Lower leg skin (tissue), 4 donors: ENCODE measurements around the gene RPN2. TPM values are rescaled to one million over a fixed set of nuclear protein-coding genes. Genes with fewer than 3 reads are reported as not detected.

Experiments used
- DNase-seq, 2 donors: peaks; one replicate each; pipeline ENCODE4 v3.0.0-alpha.2; 2019; ENCODE audit warnings: low spot score in 2 of 2
- H3K4me3 ChIP-seq: fragments of 200-600 bp; sonication (generic); 2 replicates; pipeline ENCODE4 v1.5.1; 2017; ENCODE audit warnings: mild to moderate bottlenecking, low read depth; ENCODE audit not compliant: poor library complexity, severe bottlenecking
- POLR2A ChIP-seq, 2 donors: fragments of 450-650 bp; IDR thresholded peaks; one replicate each; pipeline ENCODE4 v1.6.1; 2016 to 2017; ENCODE audit warnings: antibody characterized with exemption in 2 of 2, mild to moderate bottlenecking in 1 of 2, moderate library complexity in 1 of 2
- WGBS, 2 donors: methylation state at CpG; one replicate each; pipeline ENCODE4 v1.1.5; 2018; 5-methylcytosine and 5-hydroxymethylcytosine counted together
- intact Hi-C: fragments of 100-400 bp; cut with DNase I; formaldehyde crosslinking; loops from one replicate; pipeline ENCODE4 v1.15.0; 2023; ENCODE audit warnings: low total_unique reads
- total RNA-seq, 4 donors: library from RNA; depleted of rRNA; stranded (reverse); fragments of >200 nt; gene quantifications; one replicate each; pipeline ENCODE4 v1.1.0, GENCODE V29; 2016
- TF ChIP-seq, protein P1 (sequence below), 3 donors: fragments of 450-650 bp; IDR thresholded peaks; one replicate each; pipeline ENCODE4 v1.5.1; 2016; ENCODE audit warnings: antibody characterized with exemption in 3 of 3, mild to moderate bottlenecking in 3 of 3, moderate library complexity in 2 of 3

Gene RPN2
- total RNA-seq, 4 donors from 2014 or later = 76.0 to 128 (median 102) TPM

- peak in 1 of 2 donors; percentile 32 for DNase-seq
- no peak for TF ChIP-seq POLR2A (IDR thresholded peaks at IDR 0.05)
- TF ChIP-seq, protein P1, sequence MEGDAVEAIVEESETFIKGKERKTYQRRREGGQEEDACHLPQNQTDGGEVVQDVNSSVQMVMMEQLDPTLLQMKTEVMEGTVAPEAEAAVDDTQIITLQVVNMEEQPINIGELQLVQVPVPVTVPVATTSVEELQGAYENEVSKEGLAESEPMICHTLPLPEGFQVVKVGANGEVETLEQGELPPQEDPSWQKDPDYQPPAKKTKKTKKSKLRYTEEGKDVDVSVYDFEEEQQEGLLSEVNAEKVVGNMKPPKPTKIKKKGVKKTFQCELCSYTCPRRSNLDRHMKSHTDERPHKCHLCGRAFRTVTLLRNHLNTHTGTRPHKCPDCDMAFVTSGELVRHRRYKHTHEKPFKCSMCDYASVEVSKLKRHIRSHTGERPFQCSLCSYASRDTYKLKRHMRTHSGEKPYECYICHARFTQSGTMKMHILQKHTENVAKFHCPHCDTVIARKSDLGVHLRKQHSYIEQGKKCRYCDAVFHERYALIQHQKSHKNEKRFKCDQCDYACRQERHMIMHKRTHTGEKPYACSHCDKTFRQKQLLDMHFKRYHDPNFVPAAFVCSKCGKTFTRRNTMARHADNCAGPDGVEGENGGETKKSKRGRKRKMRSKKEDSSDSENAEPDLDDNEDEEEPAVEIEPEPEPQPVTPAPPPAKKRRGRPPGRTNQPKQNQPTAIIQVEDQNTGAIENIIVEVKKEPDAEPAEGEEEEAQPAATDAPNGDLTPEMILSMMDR (IDR thresholded peaks at IDR 0.05) = no peak
- intact Hi-C loops = no loop called here
- H3K4me3 ChIP-seq = no peak overlapping the region
- WGBS, 2 donors = 92 to 94% methylated on average over 13 of the region's 13 CpGs
These were observed 22.0 kb downstream of the RPN2 start for GRCh38 chr20:37200926-37201826.

- whole genome bisulfite sequencing, 2 donors = 43 to 53% methylated on average over 2 of the region's 2 CpGs
- no peak overlapping the region for H3K4me3 ChIP-seq
- TF ChIP-seq POLR2A (IDR thresholded peaks at IDR 0.05) = no peak
- TF ChIP-seq, protein P1 (IDR thresholded peaks at IDR 0.05) = no peak
- DNase-seq = no peak
- intact Hi-C loops = no loop called here
These were observed 22.7 kb downstream of the RPN2 start for GRCh38 chr20:37201827-37202162.

- DNase-seq = peak in 1 of 2 donors; percentile 89
- intact Hi-C loops = no loop called here
- 58 to 59% methylated on average over 6 of the region's 6 CpGs for WGBS, 2 donors
- TF ChIP-seq, protein P1 (IDR thresholded peaks at IDR 0.05) = no peak
- no peak for TF ChIP-seq POLR2A (IDR thresholded peaks at IDR 0.05)
- no peak overlapping the region for H3K4me3 ChIP-seq
These were observed 23.3 kb downstream of the RPN2 start for GRCh38 chr20:37202267-37202943.

GRCh38 chr20:37204056-37204455 lies 24.9 kb downstream of the RPN2 start:
- intact Hi-C loops = no loop called here
- DNase-seq = no peak
- WGBS, 2 donors = 66% methylated on average over 3 of the region's 3 CpGs
- no peak overlapping the region for H3K4me3 ChIP-seq
- TF ChIP-seq POLR2A (IDR thresholded peaks at IDR 0.05) = no peak
- TF ChIP-seq, protein P1 (IDR thresholded peaks at IDR 0.05) = no peak

DNA sequence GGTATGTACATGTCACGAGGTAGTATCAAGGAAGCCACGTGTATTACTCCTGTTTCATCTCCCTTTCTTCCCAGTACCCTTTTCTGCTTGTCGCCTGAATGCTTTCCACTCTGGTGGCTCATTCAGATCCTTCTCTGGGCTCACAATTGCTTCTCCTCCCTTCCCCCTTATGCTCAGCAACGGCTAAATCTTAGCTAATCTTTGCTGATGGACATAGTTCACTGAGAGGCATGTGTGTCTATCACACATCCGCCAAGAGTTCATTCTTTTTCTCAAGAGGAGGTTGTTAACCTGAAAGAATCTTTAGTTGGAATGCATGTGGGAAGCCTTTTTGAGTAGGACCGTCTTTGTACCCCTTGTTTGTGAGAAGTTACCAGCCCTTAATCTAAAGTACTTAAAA lies 26.0 kb downstream of the RPN2 start:
- intact Hi-C loops = no loop called here
- no peak for DNase-seq
- TF ChIP-seq, protein P1 (IDR thresholded peaks at IDR 0.05) = no peak
- TF ChIP-seq POLR2A (IDR thresholded peaks at IDR 0.05) = no peak
- 87 to 91% methylated on average over 6 of the region's 6 CpGs for WGBS, 2 donors
- H3K4me3 ChIP-seq = no peak overlapping the region
